NCI-H526 (cell line): ENCODE measurements around the gene DAZAP1.

Experiments used
- DNase-seq, 2 experiments: peaks; one replicate each; lab custom pipeline; 2025; lab: John Stamatoyannopoulos, UW

DAZAP1 gene

GRCh38 chr19:1407528-1408299 is at the start of gene DAZAP1:
Gene DAZAP1, plus strand, starts transcription at chr19:1407586. Its CDS starts 188 bp downstream, at chr19:1407774.
- no peak for DNase-seq

GRCh38 chr19:1360126-1360817 is 47.1 kb upstream of the DAZAP1 start:
- DNase-seq: no peak

GRCh38 chr19:1360818-1361461 is 46.4 kb upstream of the DAZAP1 start:
- no peak for DNase-seq

- DNase-seq: no peak
Observed at GRCh38 chr19:1361601-1362386, 45.6 kb upstream of the DAZAP1 start.

- DNase-seq: no peak
Observed at GRCh38 chr19:1362387-1363257, 44.8 kb upstream of the DAZAP1 start.

- no peak for DNase-seq
Observed at GRCh38 chr19:1363599-1363998, 43.8 kb upstream of the DAZAP1 start.

- DNase-seq: no peak
Observed at GRCh38 chr19:1364070-1364704, 43.2 kb upstream of the DAZAP1 start.

GRCh38 chr19:1365319-1366269 is 41.8 kb upstream of the DAZAP1 start:
- no peak for DNase-seq

- DNase-seq: no peak
Observed at GRCh38 chr19:1366296-1366695, 41.1 kb upstream of the DAZAP1 start.

GRCh38 chr19:1366899-1367870 is 40.2 kb upstream of the DAZAP1 start:
- no peak for DNase-seq

- DNase-seq: no peak
Observed at GRCh38 chr19:1369214-1369805, 38.1 kb upstream of the DAZAP1 start.

GRCh38 chr19:1370579-1371361 is 36.6 kb upstream of the DAZAP1 start:
- peak in 1 of 2 experiments; percentile 56 for DNase-seq

GRCh38 chr19:1373042-1373533 is 34.3 kb upstream of the DAZAP1 start:
- no peak for DNase-seq

- no peak for DNase-seq
Observed at GRCh38 chr19:1373534-1374249, 33.7 kb upstream of the DAZAP1 start.

- no peak for DNase-seq
Observed at GRCh38 chr19:1374250-1374577, 33.2 kb upstream of the DAZAP1 start.

- no peak for DNase-seq
Observed at GRCh38 chr19:1376415-1376805, 31.0 kb upstream of the DAZAP1 start.
